BE2C (cell line): ENCODE measurements around the gene MYPOP.

Experiments used
- DNase-seq: peaks from one replicate; pipeline ENCODE4 v3.0.0-alpha.2; 2020
- H3K27me3 ChIP-seq: fragments of 250-450 bp; sonication (Bioruptor Pico); 2 replicates; pipeline ENCODE4 v1.5.1; 2020; ENCODE audit warnings: mild to moderate bottlenecking
- H3K36me3 ChIP-seq: fragments of 250-450 bp; sonication (Bioruptor Pico); 2 replicates; pipeline ENCODE4 v1.5.1; 2020; ENCODE audit warnings: mild to moderate bottlenecking
- H3K4me1 ChIP-seq: fragments of 250-450 bp; sonication (Bioruptor Pico); 2 replicates; pipeline ENCODE4 v1.5.1; 2020
- H3K4me3 ChIP-seq: 2 replicates; pipeline ENCODE4 v1.5.1; 2011; ENCODE audit warnings: low read depth, low read length
- H3K9me3 ChIP-seq: fragments of 250-450 bp; sonication (Bioruptor Pico); 2 replicates; pipeline ENCODE4 v1.5.1; 2020
- CTCF ChIP-seq: IDR thresholded peaks from 2 replicates; pipeline ENCODE4 v1.5.1; 2012; ENCODE audit warnings: mild to moderate bottlenecking, low read depth, low read length

Gene MYPOP

GRCh38 chr19:45934551-45935230, 32.3 kb upstream of the MYPOP start:
- DNase-seq: no peak
- no peak for TF ChIP-seq CTCF
- Histone ChIP-seq H3K4me3 (no peak overlapping the region), H3K4me1 (no peaks in the 10 kb centered on the region), H3K36me3 (no peaks in the 10 kb centered on the region), H3K27me3 (no peaks in the 10 kb centered on the region), H3K9me3 (no peaks in the 10 kb centered on the region)

DNA sequence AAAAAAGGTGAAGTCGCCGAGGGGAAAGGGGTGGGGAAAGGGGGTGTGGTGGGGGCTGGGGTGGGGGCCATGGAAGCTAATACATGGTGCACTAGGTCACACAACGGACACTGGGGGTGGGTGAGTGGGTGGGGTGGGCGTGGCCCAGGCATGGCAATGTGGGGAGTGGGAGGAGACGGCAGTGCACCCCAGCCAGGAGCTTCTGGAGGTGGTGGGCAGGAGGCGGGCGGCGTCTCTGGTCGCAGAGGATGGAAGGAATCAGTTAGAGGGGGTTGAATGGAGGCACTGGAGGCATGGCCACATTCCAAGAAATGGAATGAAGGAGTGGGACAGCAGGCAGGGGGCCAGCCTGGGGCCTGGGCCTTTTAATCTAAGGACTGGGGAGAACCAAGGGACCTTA, 31.3 kb upstream of the MYPOP start:
- Histone ChIP-seq H3K27me3 (no peaks in the 10 kb centered on the region), H3K36me3 (no peaks in the 10 kb centered on the region), H3K4me3 (no peak overlapping the region), H3K9me3 (no peaks in the 10 kb centered on the region), H3K4me1 (no peaks in the 10 kb centered on the region)
- TF ChIP-seq CTCF: no peak
- no peak for DNase-seq

- no peak for DNase-seq
- 0 out of 2 replicates have a peak, but pooled peaks cover 3% of the 10 kb centered on the region for H3K4me1 ChIP-seq
- H3K4me3 ChIP-seq: no peak overlapping the region
- H3K36me3 ChIP-seq: no peaks in the 10 kb centered on the region
- no peaks in the 10 kb centered on the region for H3K27me3 ChIP-seq
- no peaks in the 10 kb centered on the region for H3K9me3 ChIP-seq
- TF ChIP-seq CTCF: peak; percentile 27
Observed at GRCh38 chr19:45931055-45931454, 28.6 kb upstream of the MYPOP start.

DNA sequence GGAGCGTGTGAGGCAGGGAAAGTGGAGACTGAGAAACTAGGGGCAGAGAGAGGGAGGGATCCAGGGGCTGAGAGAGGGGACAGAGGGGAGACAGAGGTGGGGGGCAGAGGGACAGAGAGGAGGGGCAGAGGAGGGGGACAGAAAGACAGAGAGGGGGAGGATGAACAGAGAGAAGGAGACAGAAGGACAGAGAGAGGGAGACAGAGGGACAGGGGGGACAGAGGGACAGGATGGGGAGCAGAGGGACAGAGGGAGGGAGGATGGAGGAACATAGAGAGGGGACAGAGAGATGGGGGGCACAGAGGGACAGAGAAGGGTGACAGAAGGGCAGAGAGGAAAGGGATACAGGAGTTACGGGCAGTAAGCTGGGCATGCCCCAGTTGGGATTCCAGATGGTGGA, 26.8 kb upstream of the MYPOP start:
- Histone ChIP-seq H3K4me3 (no peak overlapping the region), H3K36me3 (no peaks in the 10 kb centered on the region), H3K4me1 (0 out of 2 replicates have a peak, but pooled peaks cover 3% of the 10 kb centered on the region), H3K27me3 (no peaks in the 10 kb centered on the region), H3K9me3 (no peaks in the 10 kb centered on the region)
- TF ChIP-seq CTCF: no peak
- no peak for DNase-seq

- Histone ChIP-seq H3K4me3 (peak overlapping the region; percentile 9; the same call in 1 of the 2 replicates), H3K4me1 (0 out of 2 replicates have a peak, but pooled peaks cover 3% of the 10 kb centered on the region), H3K36me3 (no peaks in the 10 kb centered on the region), H3K9me3 (no peaks in the 10 kb centered on the region), H3K27me3 (no peaks in the 10 kb centered on the region)
- TF ChIP-seq CTCF: peak; percentile 44
- DNase-seq: peak; percentile 95
Observed at GRCh38 chr19:45927565-45928261, 25.3 kb upstream of the MYPOP start.

- no peaks in the 10 kb centered on the region for H3K9me3 ChIP-seq
- no peak for DNase-seq
- TF ChIP-seq CTCF: no peak
- 0 out of 2 replicates have a peak, but pooled peaks cover 3% of the 10 kb centered on the region for H3K4me1 ChIP-seq
- no peaks in the 10 kb centered on the region for H3K36me3 ChIP-seq
- H3K4me3 ChIP-seq: no peak overlapping the region
- no peaks in the 10 kb centered on the region for H3K27me3 ChIP-seq
Observed at GRCh38 chr19:45924891-45925447, 22.6 kb upstream of the MYPOP start.
